Stimulated activated CD8-positive, alpha-beta memory T cell treated with anti-CD3 and anti-CD28 coated beads, Interleukin-4, amount 100 ng/mL, for 24 hours (primary cell): ENCODE results near the gene DNMT1.

Experiments used
- DNase-seq: peaks from one replicate; pipeline ENCODE4 v3.0.0-alpha.2; 2020; ENCODE audit warnings: low read depth

The DNMT1 gene

DNA sequence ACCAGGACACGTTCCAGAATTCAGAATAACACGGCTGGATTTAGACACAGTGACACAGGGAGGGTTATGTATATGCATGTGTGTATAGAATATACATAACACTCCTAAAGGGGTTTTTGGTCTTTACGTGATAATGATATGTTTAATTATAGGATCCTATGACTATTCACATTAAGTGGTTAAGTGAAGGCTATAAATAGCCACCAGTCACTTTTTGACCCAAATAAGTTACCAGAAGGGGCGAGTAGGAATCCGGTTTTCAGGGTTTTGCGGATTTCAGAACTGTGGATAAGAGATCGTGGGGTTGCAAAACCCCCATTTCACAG lies 99.2 kb downstream of the DNMT1 start:
- DNase-seq = no peak

DNA sequence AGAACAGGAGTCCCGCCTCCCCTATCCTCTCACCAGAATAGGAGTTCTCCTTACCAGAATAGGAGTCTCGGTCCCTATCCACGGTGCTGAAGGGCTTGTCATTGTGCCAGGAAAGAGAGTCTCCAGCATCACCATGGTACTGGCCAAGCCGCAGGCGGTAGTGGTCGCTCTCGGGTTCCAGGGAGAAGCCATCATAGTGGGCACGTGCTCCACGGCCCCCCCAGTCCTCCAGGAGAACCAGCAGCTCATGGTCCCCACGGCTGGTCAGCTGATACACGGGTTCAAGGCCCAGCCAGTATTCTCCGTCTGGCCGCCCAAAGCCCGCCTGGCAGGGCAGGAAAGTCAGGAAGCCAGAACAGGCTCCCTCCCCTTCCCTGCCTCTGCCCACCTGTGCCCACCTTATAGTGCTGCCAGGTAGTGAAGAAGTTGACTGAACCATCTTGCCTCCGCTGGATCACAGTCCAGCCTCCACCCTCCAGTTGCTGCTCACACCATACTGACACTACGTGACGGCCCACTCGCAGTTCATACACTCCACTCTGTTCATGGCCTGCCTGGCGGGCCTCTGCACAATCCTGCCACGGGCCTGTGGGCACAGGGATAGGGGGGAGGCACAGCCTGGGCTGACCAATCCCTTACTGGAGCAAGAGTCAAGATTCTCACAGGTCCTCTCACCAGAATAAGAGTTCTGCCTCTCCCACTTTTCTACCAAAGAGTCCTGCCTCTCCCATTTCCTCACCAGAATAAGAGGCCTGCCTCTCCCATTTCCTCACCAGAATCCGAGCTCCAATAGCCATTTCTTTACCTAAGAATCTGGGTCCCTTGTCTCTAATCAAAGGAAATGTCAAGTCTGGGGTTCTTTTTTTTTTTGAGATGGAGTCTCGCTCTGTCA lies 101.2 kb downstream of the DNMT1 start:
- no peak for DNase-seq

DNA sequence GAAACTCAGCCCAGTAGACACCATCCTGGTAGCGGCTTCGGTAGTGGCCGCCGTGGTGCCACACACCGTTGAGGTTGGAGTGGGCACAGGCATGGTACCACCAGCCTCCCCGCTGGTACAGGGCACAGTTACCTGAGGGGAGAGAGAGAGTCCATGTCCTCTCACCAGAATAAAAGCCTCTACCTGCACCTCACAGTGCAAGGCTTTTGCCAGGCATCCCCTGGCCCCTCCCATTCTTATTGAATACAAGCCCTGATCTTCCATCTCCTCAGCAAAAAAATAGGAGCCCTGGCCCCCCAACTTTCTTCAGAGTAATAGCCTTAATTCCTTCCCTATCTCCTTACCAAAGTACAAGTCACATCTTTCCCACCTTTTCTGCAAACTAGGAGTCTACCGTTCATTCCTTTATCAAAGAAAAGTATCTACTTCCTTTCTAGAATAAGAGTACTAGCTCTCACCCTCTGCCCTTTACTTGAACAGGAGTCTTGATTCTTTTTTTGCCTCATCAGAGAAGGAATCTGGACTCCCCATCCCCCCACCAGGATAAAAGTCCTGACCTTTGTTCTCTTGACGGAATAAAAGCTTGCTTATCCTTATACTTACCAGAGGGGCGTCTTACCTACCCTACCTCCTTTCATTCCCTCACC lies 102.0 kb downstream of the DNMT1 start:
- no peak for DNase-seq

DNA sequence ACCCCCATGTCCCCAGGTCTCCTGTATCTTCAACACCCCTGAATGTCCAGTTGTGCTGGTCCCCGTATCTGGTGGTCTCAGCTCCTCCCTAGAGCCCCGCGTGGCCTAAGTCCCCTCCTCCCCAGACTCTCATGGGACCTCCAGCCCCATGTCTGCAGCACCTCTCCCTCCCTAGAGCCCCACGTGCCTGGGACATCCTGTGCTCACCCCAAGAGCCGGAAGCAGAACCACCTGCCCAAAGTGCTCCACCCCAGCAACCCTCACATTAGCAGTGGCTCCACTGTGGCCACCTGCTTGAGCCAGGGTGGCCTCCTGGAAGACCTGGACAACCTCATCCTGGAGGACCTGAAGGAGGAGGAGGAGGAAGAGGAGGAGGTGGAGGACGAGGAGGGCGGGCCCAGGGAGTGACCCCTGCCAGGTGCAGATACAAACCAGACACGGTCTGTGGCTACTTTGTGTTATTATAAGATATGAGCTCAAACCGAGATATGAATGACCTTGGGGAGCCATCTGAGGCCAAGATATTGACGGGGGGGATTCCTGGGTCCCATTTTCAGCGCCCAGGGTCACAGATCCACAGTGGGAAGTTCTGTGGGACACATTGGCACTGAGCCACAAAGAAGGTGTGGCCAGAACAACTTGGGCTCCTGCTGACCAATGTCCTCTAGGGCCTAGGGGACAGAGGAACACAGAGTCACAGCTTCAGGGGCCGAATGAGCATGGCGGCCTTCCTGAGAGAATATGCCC lies 102.7 kb downstream of the DNMT1 start:
- no peak for DNase-seq

DNA sequence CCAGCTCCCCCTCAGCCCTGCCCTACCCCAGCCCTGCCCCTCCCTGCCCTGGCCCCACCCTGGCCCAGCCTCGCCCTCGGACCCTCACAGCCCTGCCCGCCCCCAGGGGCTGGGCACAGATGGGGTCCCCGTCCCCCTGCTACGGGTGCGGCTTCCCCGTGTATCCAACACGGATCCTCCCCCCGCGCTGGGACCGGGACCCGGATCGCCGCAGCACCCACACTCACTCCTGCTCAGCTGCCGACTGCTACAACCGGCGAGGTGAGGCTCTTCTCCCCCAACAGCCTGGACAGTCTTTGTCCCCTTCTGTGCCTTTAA lies 103.4 kb downstream of the DNMT1 start:
- no peak for DNase-seq

DNA sequence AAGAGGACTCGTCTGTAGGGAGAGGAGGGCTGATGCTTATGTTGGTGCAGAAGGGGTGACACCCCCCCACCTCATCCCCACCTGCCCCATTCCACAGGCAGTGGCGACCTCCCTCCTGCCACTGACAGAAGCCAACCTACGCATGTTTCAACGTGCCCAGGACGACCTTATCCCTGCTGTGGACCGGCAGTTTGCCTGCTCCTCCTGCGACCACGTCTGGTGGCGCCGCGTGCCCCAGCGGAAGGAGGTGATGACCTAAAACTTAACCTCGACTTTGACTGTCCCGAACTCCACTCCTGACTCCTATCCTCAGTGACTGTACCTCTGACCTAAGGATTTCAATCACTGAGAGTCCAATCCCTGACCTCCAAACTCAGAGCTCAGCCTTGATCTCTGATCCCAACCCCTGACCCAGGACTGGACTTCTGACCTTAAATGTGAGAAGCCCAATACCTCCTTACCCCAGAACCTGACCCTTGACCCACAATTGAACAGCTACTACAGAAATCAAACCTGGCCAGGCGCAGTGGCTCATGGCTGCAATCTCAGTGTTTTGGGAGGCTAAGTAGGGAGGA lies 104.9 kb downstream of the DNMT1 start:
- DNase-seq = no peak

DNA sequence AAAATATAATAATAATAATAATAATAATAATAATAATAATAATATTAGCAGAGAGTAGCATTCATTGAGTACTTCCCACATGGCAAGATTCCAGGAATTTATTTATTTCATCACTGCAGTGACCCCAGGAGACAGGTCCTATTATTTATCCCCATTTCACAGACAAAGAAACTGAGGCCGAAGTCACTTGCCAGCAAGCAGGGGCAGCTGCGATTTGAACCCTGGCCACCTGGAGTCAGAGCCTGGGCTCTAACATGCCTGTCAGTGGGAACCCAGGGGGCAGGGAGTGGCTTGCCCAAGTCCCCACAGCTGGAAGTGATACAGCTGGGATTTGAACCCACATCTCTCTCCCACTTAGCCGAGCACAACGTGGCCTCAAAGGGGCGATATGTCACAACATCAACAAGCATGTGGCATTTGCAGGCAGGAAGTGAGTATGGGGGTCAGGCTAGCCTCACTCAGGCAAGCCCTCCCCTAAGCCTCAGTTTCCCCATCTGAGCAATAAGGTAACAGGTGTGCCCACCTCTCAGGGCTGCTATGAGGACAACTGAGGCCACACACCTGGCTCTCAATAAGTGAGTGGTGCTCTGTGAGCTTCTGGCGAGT lies 105.7 kb downstream of the DNMT1 start:
- no peak for DNase-seq

DNA sequence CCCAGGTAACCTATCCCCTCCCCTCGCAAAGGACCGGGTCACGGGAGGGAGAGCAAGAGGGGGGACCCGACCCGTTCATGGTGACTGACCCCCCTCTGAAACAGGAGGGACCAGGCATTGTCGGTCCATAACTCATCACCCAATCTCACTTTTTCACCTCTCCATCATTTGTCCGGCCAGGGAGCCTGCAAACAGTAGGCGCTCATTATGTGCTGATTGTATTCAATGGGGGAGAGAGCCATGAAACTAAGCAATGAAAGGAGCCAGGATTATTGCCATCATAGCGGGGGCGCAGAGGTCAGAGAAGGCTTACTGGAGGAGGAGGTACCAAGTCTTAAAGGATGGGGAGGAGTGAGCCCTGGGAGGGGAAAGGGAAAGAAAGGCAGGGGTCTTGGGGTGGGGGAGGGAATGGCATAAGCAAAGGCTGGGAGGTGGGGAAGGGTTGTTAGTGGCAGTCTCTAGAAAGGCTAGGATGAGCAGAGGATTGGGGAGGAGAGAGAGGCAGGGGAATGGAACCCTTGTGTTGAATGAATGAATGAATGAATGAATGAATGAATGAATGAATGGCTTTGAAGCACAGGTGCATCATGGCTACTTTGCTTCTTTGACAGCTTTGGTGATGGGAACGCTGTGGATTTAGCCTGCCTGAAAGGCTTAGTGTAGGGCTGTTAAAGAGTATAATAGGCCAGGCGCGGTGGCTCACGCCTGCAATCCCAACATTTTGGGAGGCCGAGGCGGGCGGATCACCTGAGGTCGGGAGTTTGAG lies 107.3 kb downstream of the DNMT1 start:
- no peak for DNase-seq

DNA sequence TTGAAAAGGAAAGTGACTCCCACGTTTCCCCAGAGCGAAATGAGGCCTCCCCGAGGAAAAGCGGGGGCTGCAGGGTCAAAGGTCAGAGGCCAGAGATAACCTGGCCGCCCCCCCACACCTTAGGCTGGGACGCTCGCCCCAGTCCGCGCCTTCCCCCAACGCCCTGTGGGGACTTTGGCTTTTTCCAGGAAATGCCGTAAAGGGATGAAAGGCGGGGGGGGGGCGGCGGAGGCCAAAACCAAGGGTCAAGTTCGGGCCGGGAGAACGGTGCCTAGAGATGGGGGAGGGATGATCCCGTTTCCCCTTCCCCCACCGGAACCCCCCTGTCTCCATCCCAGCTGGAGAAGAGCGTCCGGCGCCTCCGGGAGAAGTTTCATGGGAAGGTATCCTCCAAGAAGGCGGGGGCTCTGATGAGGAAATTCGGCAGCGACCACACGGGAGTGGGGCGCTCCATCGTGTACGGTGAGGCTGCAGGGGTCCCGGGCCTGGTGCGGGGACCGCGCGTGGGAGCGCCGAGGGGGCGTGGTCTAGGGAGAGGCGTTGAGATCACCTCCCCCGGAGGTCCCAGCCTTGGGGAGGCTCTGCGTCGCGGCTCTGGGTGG lies 108.1 kb downstream of the DNMT1 start:
- DNase-seq = peak; percentile 37

DNA sequence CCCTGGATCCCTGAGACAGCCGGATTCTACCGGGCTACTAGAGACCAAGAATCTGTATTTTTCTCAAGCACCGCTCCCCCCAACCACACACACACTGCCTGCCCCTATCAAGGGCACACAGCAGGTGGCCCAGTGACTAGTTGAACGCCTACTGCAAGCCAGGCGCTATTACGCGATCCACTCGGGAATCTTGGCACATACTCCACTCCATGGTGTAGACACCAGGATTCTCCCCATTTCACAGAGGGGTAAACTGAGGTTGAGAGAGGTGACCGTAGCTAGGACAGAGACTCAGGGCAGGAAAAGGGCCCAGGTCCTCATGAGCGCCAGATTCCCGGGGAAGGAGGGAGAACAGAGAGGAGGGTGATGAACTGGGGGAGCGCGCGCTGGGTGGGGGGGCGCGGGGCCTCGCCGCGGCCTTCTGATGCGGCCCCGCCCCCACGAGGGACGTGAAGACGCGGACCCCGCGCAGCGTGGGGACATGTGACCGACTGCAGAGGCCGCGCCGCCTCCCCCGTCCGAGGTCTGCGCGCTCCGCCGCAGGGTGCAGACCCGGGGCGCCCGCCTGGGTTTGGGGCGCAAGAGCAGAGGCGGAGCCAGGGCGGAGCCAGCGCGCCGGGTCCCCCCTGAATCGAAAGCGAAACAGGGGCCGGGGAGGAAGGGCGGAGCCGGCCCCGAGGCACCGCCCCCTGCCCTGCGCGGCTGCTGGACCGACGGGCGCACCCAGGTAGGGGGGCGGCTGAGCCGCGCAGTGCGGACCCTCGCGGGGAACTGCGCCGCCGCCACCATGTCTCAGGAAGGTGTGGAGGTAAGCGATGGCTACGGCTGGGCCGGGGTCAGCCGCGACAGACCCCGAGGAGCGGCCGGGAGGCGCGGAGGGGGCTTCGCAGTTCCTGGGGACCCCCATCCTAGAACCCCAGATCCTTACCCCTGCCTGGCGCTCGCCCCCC lies 108.8 kb downstream of the DNMT1 start, which contains the start of gene SHFL:
Gene SHFL, plus strand, starts transcription at position 677 of the 950 bp plus-strand sequence. Its CDS starts 111 bp downstream, at position 788.
- DNase-seq = peak; percentile 67

DNA sequence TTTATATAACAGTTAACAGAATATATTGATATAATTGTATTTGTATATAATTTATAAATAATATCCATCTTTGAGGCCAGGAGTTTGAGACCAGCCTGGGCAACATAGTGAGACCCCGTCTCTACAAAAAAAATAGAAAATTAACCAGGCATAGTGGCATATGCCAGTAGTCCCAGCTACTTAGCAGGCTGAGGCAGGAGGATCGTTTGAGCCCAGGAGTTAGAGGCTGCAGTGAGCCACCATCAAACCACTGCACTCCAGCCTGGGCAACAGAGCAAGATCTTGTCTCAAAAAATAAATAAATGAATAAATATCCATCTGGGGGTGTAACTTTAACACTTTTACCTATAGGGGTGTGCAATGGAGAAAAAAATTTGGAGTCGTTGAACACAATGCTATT lies 110.0 kb downstream of the DNMT1 start:
- no peak for DNase-seq

DNA sequence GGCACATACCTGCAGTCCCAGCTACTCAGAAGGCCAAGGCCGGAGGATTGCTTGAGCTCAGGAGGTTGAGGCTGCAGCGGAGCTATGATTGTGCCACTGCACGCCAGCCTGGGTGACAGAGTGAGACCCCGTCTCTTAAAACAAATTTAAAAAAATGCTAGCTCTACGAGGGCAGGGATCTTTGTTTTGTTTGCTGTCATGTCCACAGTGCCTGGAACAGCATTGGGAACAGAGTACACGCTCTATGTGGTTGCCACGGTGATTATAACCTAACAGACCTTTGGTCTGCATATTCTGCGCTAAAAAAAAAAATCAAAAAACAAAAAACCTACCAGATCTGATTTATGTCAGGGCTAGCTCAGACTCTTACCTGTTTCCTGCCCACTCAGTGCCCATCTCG lies 110.8 kb downstream of the DNMT1 start:
- DNase-seq = no peak
